ENCODE results near the gene TMEM266. TPM values are rescaled to one million over a fixed set of nuclear protein-coding genes. Genes with fewer than 3 reads are reported as not detected.

TMEM266 gene
- total and polyA plus RNA-seq, 2 experiments from 2014 or later, result 0.42 to 5.0 TPM

GRCh38 chr15:76162784-76163456 is 103.1 kb downstream of the TMEM266 start (continued):
- TF ChIP-seq REST (IDR thresholded peaks at IDR 0.05; ENCODE audit: unreplicated experiment) (no peak), ZNF331 (CRISPR knock-in tag; IDR thresholded peaks at IDR 0.05; ENCODE audit: low read depth) (no peak), CREB1 (CRISPR knock-in tag; IDR thresholded peaks at IDR 0.05; ENCODE audit: low read depth) (no peak), EZH2 (IDR thresholded peaks at IDR 0.05; ENCODE audit: low read depth, unreplicated experiment) (no peak), ZNF114 (CRISPR knock-in tag; IDR thresholded peaks at IDR 0.05) (no peak)

DNA sequence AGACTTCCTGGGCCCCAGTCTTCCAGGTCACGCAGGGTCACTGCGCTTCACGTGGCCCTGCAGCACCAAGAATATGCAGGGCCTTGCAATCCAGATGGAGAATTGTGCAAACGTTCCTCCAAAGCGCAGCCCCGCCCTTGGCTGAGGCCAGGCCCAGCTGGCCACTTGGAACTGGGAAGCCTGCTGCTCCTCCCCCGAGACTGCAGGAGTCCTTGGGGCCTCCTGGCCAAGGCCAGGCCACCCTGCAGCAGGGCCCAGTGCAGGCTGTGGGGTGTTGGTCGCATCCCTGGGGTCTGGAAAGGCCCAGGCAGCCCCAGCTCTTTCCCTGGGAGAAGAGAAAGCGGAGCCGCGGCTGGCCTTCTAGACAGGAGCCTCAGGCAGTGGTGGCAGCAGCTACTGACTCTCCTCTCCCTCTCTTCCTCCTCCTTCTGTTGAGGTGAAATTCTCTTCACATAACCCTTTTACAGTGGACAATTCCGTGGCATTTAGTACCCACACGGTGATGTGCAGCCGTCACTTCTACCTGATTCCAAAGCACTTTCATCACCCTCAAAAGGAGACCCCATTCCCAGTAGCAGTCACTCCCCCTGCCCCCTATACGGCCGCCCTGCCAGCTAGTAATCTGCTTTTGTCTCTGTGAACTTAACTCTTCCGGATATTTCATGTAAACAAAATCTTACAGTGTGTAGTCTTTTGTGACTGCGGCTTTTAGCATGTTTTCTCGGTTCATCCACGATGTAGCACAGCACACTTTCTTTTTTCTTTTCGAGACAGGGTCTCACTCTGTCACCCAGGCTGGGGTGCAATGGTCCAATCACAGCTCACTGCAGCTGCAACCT is 103.9 kb downstream of the TMEM266 start:
- H3K27ac Mint-ChIP-seq, result peak overlapping the region; percentile 49
- Histone ChIP-seq H4K20me1 (replicated peaks; ENCODE audit: insufficient read depth) (no peaks in the 10 kb centered on the region), H3F3A (replicated peaks; ENCODE audit: low read depth) (no peaks in the 10 kb centered on the region), H3K9me2 (ENCODE audit: insufficient read depth) (no peaks in the 10 kb centered on the region), H3K27ac (ENCODE audit: low read depth) (no peak overlapping the region), H3K79me2 (replicated peaks; ENCODE audit: insufficient read depth) (no peaks in the 10 kb centered on the region), H3K4me1 (ENCODE audit: insufficient read depth) (0 out of 2 replicates have a peak, but pooled peaks cover 2% of the 10 kb centered on the region), H3K36me3 (ENCODE audit: insufficient read depth) (no peaks in the 10 kb centered on the region), H2AFZ (0 out of 2 replicates have a peak overlapping the region, but pooled peaks have one; percentile 7), H3K27me3 (ENCODE audit: insufficient read depth) (no peaks in the 10 kb centered on the region), H3K4me3 (no peak overlapping the region), H3K4me2 (no peak overlapping the region)
- H3K36me3 Mint-ChIP-seq (ENCODE audit: low read depth), result no peaks in the 10 kb centered on the region
- no peaks in the 10 kb centered on the region; the same call in 2 of the 3 replicates for H3K9me3 Mint-ChIP-seq
- DNase-seq (ENCODE audit: low spot score), result no peak
- peak; percentile 35; the same call in 2 of the 3 replicates for ATAC-seq
- H3K27me3 Mint-ChIP-seq (ENCODE audit: insufficient read depth, low read depth, poor library complexity), result peaks cover 8% of the 10 kb centered on the region
- H3K4me1 Mint-ChIP-seq, result peaks cover 13% of the 10 kb centered on the region
- no peak overlapping the region; the same call in 2 of the 3 replicates for H3K4me3 Mint-ChIP-seq
- TF ChIP-seq CTCF (conservative IDR thresholded peaks at IDR 0.05; ENCODE audit: low read depth in 2 of 2) (no peak), NANOG (IDR thresholded peaks at IDR 0.05; ENCODE audit: borderline replicate concordance) (no peak), POLR2AphosphoS5 (IDR thresholded peaks at IDR 0.05; ENCODE audit: low read depth) (no peak), JUNB (IDR thresholded peaks at IDR 0.05; ENCODE audit: unreplicated experiment) (no peak), EZH2phosphoT487 (IDR thresholded peaks at IDR 0.05; ENCODE audit: unreplicated experiment) (no peak), ZNF114 (CRISPR knock-in tag; IDR thresholded peaks at IDR 0.05) (no peak), CREB1 (CRISPR knock-in tag; IDR thresholded peaks at IDR 0.05; ENCODE audit: low read depth) (no peak), STAT1 (IDR thresholded peaks at IDR 0.05; ENCODE audit: unreplicated experiment) (no peak)
- TF ChIP-seq, protein P1, sequence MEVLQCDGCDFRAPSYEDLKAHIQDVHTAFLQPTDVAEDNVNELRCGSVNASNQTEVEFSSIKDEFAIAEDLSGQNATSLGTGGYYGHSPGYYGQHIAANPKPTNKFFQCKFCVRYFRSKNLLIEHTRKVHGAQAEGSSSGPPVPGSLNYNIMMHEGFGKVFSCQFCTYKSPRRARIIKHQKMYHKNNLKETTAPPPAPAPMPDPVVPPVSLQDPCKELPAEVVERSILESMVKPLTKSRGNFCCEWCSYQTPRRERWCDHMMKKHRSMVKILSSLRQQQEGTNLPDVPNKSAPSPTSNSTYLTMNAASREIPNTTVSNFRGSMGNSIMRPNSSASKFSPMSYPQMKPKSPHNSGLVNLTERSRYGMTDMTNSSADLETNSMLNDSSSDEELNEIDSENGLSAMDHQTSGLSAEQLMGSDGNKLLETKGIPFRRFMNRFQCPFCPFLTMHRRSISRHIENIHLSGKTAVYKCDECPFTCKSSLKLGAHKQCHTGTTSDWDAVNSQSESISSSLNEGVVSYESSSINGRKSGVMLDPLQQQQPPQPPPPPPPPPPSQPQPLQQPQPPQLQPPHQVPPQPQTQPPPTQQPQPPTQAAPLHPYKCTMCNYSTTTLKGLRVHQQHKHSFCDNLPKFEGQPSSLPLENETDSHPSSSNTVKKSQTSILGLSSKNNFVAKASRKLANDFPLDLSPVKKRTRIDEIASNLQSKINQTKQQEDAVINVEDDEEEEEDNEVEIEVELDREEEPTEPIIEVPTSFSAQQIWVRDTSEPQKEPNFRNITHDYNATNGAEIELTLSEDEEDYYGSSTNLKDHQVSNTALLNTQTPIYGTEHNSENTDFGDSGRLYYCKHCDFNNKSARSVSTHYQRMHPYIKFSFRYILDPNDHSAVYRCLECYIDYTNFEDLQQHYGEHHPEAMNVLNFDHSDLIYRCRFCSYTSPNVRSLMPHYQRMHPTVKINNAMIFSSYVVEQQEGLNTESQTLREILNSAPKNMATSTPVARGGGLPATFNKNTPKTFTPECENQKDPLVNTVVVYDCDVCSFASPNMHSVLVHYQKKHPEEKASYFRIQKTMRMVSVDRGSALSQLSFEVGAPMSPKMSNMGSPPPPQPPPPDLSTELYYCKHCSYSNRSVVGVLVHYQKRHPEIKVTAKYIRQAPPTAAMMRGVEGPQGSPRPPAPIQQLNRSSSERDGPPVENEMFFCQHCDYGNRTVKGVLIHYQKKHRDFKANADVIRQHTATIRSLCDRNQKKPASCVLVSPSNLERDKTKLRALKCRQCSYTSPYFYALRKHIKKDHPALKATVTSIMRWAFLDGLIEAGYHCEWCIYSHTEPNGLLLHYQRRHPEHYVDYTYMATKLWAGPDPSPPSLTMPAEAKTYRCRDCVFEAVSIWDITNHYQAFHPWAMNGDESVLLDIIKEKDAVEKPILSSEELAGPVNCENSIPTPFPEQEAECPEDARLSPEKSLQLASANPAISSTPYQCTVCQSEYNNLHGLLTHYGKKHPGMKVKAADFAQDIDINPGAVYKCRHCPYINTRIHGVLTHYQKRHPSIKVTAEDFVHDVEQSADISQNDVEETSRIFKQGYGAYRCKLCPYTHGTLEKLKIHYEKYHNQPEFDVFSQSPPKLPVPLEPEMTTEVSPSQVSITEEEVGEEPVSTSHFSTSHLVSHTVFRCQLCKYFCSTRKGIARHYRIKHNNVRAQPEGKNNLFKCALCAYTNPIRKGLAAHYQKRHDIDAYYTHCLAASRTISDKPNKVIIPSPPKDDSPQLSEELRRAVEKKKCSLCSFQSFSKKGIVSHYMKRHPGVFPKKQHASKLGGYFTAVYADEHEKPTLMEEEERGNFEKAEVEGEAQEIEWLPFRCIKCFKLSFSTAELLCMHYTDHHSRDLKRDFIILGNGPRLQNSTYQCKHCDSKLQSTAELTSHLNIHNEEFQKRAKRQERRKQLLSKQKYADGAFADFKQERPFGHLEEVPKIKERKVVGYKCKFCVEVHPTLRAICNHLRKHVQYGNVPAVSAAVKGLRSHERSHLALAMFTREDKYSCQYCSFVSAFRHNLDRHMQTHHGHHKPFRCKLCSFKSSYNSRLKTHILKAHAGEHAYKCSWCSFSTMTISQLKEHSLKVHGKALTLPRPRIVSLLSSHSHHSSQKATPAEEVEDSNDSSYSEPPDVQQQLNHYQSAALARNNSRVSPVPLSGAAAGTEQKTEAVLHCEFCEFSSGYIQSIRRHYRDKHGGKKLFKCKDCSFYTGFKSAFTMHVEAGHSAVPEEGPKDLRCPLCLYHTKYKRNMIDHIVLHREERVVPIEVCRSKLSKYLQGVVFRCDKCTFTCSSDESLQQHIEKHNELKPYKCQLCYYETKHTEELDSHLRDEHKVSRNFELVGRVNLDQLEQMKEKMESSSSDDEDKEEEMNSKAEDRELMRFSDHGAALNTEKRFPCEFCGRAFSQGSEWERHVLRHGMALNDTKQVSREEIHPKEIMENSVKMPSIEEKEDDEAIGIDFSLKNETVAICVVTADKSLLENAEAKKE (CRISPR knock-in tag; IDR thresholded peaks at IDR 0.05), result no peak

Data from GM23338 (cell line).